Osteocyte (in vitro differentiated cells): ENCODE data around the gene PLK5. TPM values are rescaled to one million over a fixed set of nuclear protein-coding genes. Genes with fewer than 3 reads are reported as not detected.
A peak's percentile ranks its signal among the peaks of the same experiment; 100 is the strongest.

Experiments
- DNase-seq: peaks from one replicate; pipeline ENCODE4 v3.0.0; 2021; ENCODE audit warnings: mixed read lengths; ENCODE audit not compliant: unreplicated experiment; ENCODE audit errors: extremely low spot score
- H3K27ac Mint-ChIP-seq: one replicate; pipeline ENCODE4 v1.8.0; 2021; ENCODE audit warnings: mild to moderate bottlenecking, mixed read lengths; ENCODE audit not compliant: unreplicated experiment
- H3K27me3 Mint-ChIP-seq: one replicate; pipeline ENCODE4 v1.8.0; 2021; ENCODE audit warnings: mixed read lengths; ENCODE audit not compliant: unreplicated experiment
- H3K36me3 Mint-ChIP-seq: one replicate; pipeline ENCODE4 v1.8.0; 2021; ENCODE audit warnings: mixed read lengths; ENCODE audit not compliant: unreplicated experiment
- H3K4me1 Mint-ChIP-seq: one replicate; pipeline ENCODE4 v1.8.0; 2021; ENCODE audit warnings: mixed read lengths; ENCODE audit not compliant: unreplicated experiment
- H3K4me3 Mint-ChIP-seq: one replicate; pipeline ENCODE4 v1.8.0; 2021; ENCODE audit warnings: mild to moderate bottlenecking, moderate library complexity, mixed read lengths; ENCODE audit not compliant: unreplicated experiment
- H3K9me3 Mint-ChIP-seq: one replicate; pipeline ENCODE4 v1.8.0; 2021; ENCODE audit warnings: mixed read lengths; ENCODE audit not compliant: unreplicated experiment
- CTCF ChIP-seq: fragments of 200-600 bp; sonication (generic); IDR thresholded peaks from 2 replicates; pipeline ENCODE4 v1.5.0; 2021; ENCODE audit warnings: antibody characterized with exemption, mild to moderate bottlenecking, moderate library complexity
- total RNA-seq: library from RNA; stranded (reverse); gene quantifications from 2 replicates; pipeline ENCODE4 v1.2.1, GENCODE V29; 2021

PLK5 gene
- total RNA-seq, 1 donor from 2014 or later, result 0.54 TPM

GRCh38 chr19:1561236-1561842 is 37.5 kb downstream of the PLK5 start:
- no peak for DNase-seq
- no peak overlapping the region for H3K4me3 Mint-ChIP-seq
- no peaks in the 10 kb centered on the region for H3K9me3 Mint-ChIP-seq
- peaks cover 19% of the 10 kb centered on the region for H3K4me1 Mint-ChIP-seq
- no peak overlapping the region for H3K27ac Mint-ChIP-seq
- no peak for TF ChIP-seq CTCF
- no peaks in the 10 kb centered on the region for H3K27me3 Mint-ChIP-seq
- peaks cover 4% of the 10 kb centered on the region for H3K36me3 Mint-ChIP-seq

GRCh38 chr19:1563251-1563650 is 39.4 kb downstream of the PLK5 start:
- Mint-ChIP-seq H3K4me3 (no peak overlapping the region), H3K27ac (no peak overlapping the region), H3K36me3 (peaks cover 3% of the 10 kb centered on the region), H3K4me1 (peaks cover 19% of the 10 kb centered on the region), H3K27me3 (no peaks in the 10 kb centered on the region), H3K9me3 (no peaks in the 10 kb centered on the region)
- no peak for DNase-seq
- no peak for TF ChIP-seq CTCF

GRCh38 chr19:1566392-1567115 is 42.7 kb downstream of the PLK5 start:
- H3K4me1 Mint-ChIP-seq, result peaks cover 22% of the 10 kb centered on the region
- no peak for TF ChIP-seq CTCF
- H3K36me3 Mint-ChIP-seq, result peaks cover 3% of the 10 kb centered on the region
- H3K27ac Mint-ChIP-seq, result peak overlapping the region; percentile 68
- no peaks in the 10 kb centered on the region for H3K9me3 Mint-ChIP-seq
- H3K4me3 Mint-ChIP-seq, result peak overlapping the region; percentile 70
- peak; percentile 91 for DNase-seq
- peaks cover 4% of the 10 kb centered on the region for H3K27me3 Mint-ChIP-seq

- Mint-ChIP-seq H3K36me3 (peaks cover 3% of the 10 kb centered on the region), H3K4me1 (peaks cover 22% of the 10 kb centered on the region), H3K9me3 (no peaks in the 10 kb centered on the region), H3K4me3 (peak overlapping the region; percentile 70), H3K27me3 (peaks cover 4% of the 10 kb centered on the region), H3K27ac (peak overlapping the region; percentile 68)
- TF ChIP-seq CTCF, result no peak
- no peak for DNase-seq
Observed at GRCh38 chr19:1567116-1567847, 43.4 kb downstream of the PLK5 start.

- no peaks in the 10 kb centered on the region for H3K9me3 Mint-ChIP-seq
- peaks cover 3% of the 10 kb centered on the region for H3K36me3 Mint-ChIP-seq
- H3K27me3 Mint-ChIP-seq, result peaks cover 4% of the 10 kb centered on the region
- no peak overlapping the region for H3K27ac Mint-ChIP-seq
- DNase-seq, result no peak
- peaks cover 21% of the 10 kb centered on the region for H3K4me1 Mint-ChIP-seq
- H3K4me3 Mint-ChIP-seq, result no peak overlapping the region
- TF ChIP-seq CTCF, result no peak
Observed at GRCh38 chr19:1567848-1568227, 44.0 kb downstream of the PLK5 start.
